Measurements from ENCODE around the gene MOB2.

MOB2 gene

GRCh38 chr11:1523077-1523476, 36.5 kb upstream of the MOB2 start:
- no peak for TF ChIP-seq CTCF (IDR thresholded peaks at IDR 0.05; ENCODE audit: low read depth, low read length, missing control alignments)
- H3K4me3 ChIP-seq (ENCODE audit: low read depth, low read length): no peak overlapping the region
- no peak for DNase-seq (ENCODE audit: low read depth)

GRCh38 chr11:1522081-1522424, 35.5 kb upstream of the MOB2 start:
- H3K4me3 ChIP-seq (ENCODE audit: low read depth, low read length): peak overlapping the region; percentile 18; the same call in 1 of the 2 replicates
- DNase-seq (ENCODE audit: low read depth): no peak
- no peak for TF ChIP-seq CTCF (IDR thresholded peaks at IDR 0.05; ENCODE audit: low read depth, low read length, missing control alignments)

GRCh38 chr11:1521382-1522080, 35.0 kb upstream of the MOB2 start:
- DNase-seq (ENCODE audit: low read depth): peak; percentile 25
- H3K4me3 ChIP-seq (ENCODE audit: low read depth, low read length): peak overlapping the region; percentile 5; the same call in 1 of the 2 replicates
- TF ChIP-seq CTCF (IDR thresholded peaks at IDR 0.05; ENCODE audit: low read depth, low read length, missing control alignments): no peak

- no peak for DNase-seq (ENCODE audit: low read depth)
- no peak for TF ChIP-seq CTCF (IDR thresholded peaks at IDR 0.05; ENCODE audit: low read depth, low read length, missing control alignments)
- H3K4me3 ChIP-seq (ENCODE audit: low read depth, low read length): no peak overlapping the region
Measured at GRCh38 chr11:1520663-1521267, 34.2 kb upstream of the MOB2 start.

GRCh38 chr11:1520209-1520662, 33.7 kb upstream of the MOB2 start:
- no peak overlapping the region for H3K4me3 ChIP-seq (ENCODE audit: low read depth, low read length)

GRCh38 chr11:1519028-1520010, 32.7 kb upstream of the MOB2 start:
- no peak for TF ChIP-seq CTCF (IDR thresholded peaks at IDR 0.05; ENCODE audit: low read depth, low read length, missing control alignments)
- no peak for DNase-seq (ENCODE audit: low read depth)
- H3K4me3 ChIP-seq (ENCODE audit: low read depth, low read length): no peak overlapping the region

More at GRCh38 chr11:1520209-1520662, 33.7 kb upstream of the MOB2 start:
- TF ChIP-seq CTCF (IDR thresholded peaks at IDR 0.05; ENCODE audit: low read depth, low read length, missing control alignments): no peak
- DNase-seq (ENCODE audit: low read depth): no peak
